ENCODE data around the gene S100A5.

DNA sequence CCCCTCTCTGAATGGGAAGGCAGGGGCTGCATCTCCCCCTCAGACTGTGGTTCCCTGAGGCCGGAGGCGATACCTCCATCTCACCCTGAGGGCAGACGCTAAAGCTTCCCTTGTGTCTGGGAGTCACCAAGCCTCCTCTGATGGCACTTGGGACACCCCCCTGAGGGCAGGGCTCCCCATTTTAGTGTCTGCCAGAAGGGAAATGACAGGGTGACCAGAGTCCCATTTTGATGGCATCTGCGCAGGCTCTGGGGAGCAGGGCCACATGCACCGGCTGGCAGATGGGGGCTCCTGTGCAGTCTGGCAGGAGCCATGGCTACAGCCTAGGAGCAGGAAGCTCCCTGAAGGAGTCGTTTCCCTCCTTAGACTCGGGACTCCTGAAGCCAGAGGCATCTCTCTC lies 23.3 kb upstream of the S100A5 start:
- TF ChIP-seq, protein P1, sequence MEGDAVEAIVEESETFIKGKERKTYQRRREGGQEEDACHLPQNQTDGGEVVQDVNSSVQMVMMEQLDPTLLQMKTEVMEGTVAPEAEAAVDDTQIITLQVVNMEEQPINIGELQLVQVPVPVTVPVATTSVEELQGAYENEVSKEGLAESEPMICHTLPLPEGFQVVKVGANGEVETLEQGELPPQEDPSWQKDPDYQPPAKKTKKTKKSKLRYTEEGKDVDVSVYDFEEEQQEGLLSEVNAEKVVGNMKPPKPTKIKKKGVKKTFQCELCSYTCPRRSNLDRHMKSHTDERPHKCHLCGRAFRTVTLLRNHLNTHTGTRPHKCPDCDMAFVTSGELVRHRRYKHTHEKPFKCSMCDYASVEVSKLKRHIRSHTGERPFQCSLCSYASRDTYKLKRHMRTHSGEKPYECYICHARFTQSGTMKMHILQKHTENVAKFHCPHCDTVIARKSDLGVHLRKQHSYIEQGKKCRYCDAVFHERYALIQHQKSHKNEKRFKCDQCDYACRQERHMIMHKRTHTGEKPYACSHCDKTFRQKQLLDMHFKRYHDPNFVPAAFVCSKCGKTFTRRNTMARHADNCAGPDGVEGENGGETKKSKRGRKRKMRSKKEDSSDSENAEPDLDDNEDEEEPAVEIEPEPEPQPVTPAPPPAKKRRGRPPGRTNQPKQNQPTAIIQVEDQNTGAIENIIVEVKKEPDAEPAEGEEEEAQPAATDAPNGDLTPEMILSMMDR (IDR thresholded peaks at IDR 0.05): no peak
- no peak for TF ChIP-seq POLR2A (IDR thresholded peaks at IDR 0.05)

Data from thyroid gland (tissue), 4 donors.